ENCODE measurements around the gene OSBPL7. TPM values are rescaled to one million over a fixed set of nuclear protein-coding genes. Genes with fewer than 3 reads are reported as not detected.

The OSBPL7 gene
- total and polyA plus RNA-seq, 2 of the 4 experiments (the other 2 are of a cell fraction): 5.2 to 14.5 TPM

DNA sequence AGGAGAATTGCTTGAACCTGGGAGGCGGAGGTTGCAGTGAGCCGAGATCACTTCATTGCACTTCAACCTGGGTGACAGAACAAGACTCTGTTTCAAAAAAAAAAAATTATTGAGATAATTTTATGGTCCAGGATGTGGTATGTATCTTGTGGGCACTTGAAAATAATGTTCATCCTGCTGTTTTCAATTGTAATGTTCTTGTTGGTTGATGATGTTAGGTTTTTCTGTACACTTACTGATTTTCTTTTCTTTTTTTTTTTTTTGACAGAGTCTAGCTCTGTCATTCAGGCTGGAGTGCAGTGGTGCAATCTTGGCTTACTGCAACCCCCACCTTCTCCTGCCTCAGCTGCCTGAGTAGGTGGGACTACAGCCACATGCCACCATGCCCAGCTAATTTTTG, 58.9 kb downstream of the OSBPL7 start:
- intact Hi-C loops (cut with micrococcal nuclease): no loop called here
- 100% methylated on average over 1 of the region's 2 CpGs; no CpG with 5 or more reads in 1 of the 2 experiments for WGBS, 2 experiments (ENCODE audit: extremely low coverage in 2 of 2, insufficient read length in 1 of 2)
- Histone ChIP-seq H2BK15ac (ENCODE audit: low read depth, low read length) (no peak overlapping the region), H4K20me1 (ENCODE audit: insufficient read depth, low read length) (no peaks in the 10 kb centered on the region), H3K79me1 (ENCODE audit: low read depth in 1 of 2, low read length in 2 of 2) (no peaks in the 10 kb centered on the region), H3K9me3 (ENCODE audit: control insufficient read depth, insufficient read depth, low read length) (peaks cover 8% of the 10 kb centered on the region), H4K8ac (ENCODE audit: low read depth in 2 of 2, low read length in 2 of 2) (no peak overlapping the region), H2BK5ac (ENCODE audit: low read depth, low read length, poor library complexity, severe bottlenecking) (no peak overlapping the region), H2BK20ac (ENCODE audit: low read depth, low read length) (no peak overlapping the region), H3K56ac (ENCODE audit: extremely low read depth, insufficient read depth, low read length) (no peak overlapping the region), H3K27ac (ENCODE audit: insufficient read depth, low read length) (no peak overlapping the region), H3K14ac (replicated peaks; ENCODE audit: low read depth, low read length) (no peak overlapping the region), H2AFZ (replicated peaks; ENCODE audit: low read length, poor library complexity) (no peak overlapping the region), H2AK5ac (ENCODE audit: low read depth, low read length) (no peak overlapping the region), H3K4me3 (ENCODE audit: insufficient read depth, low read depth, low read length) (no peak overlapping the region), H2AK9ac (replicated peaks; ENCODE audit: low read depth, low read length, poor library complexity) (no peak overlapping the region), H4K5ac (ENCODE audit: low read depth, low read length) (no peak overlapping the region), H3K36me3 (ENCODE audit: control insufficient read depth, insufficient read depth, low read length) (no peaks in the 10 kb centered on the region), H3K9me1 (ENCODE audit: insufficient read depth, low read length) (no peaks in the 10 kb centered on the region), H3K4me1 (ENCODE audit: control insufficient read depth, insufficient read depth, low read length) (no peaks in the 10 kb centered on the region), H2BK120ac (ENCODE audit: low read depth, low read length) (no peak overlapping the region), H3K4me2 (ENCODE audit: low read depth, low read length) (no peak overlapping the region), H3K9ac (ENCODE audit: low read depth, low read length) (no peak overlapping the region), H3K27me3 (ENCODE audit: control insufficient read depth, insufficient read depth, low read length) (peaks cover 10% of the 10 kb centered on the region), H3K18ac (ENCODE audit: low read depth, low read length) (no peak overlapping the region), H3K4ac (ENCODE audit: low read depth, low read length) (no peak overlapping the region), H3K23ac (ENCODE audit: low read depth, low read length) (no peak overlapping the region), H4K91ac (ENCODE audit: insufficient read depth, low read depth, low read length) (no peak overlapping the region)
- DNase-seq (no peak), ATAC-seq (ENCODE audit: low read depth) (no peak)
- CTCF ChIA-PET: no interaction called here
- TF ChIP-seq NFE2L2 (IDR thresholded peaks at IDR 0.05; ENCODE audit: low read depth, low read length): no peak
- TF ChIP-seq RFX5 (IDR thresholded peaks at IDR 0.05; ENCODE audit: low read depth, low read length): no peak
- POLR2A ChIA-PET (ENCODE audit: unreplicated experiment): no interaction called here
- no TSS peak for BruUV-seq (replicated peaks)
- in situ Hi-C loops (cut with MboI; ENCODE audit: low sequenced_read_pairs): no loop called here
- dilution Hi-C loops (cut with HindIII; ENCODE audit: low sequenced_read_pairs, unreplicated experiment): no loop called here

Data from IMR-90 (cell line).